Astrocyte (in vitro differentiated cells and primary cell): Measurements from ENCODE around the gene MBLAC1.

Source experiments
- CTCF ChIP-seq: IDR thresholded peaks from 2 replicates; pipeline ENCODE4 v1.5.1; 2011; ENCODE audit warnings: low read depth, mild to moderate bottlenecking, inconsistent platforms, low read length, moderate library complexity; ENCODE audit not compliant: insufficient read depth
- EZH2 ChIP-seq: IDR thresholded peaks from 2 replicates; pipeline ENCODE4 v1.6.1; 2012; ENCODE audit warnings: mild to moderate bottlenecking, low read length, inconsistent platforms; ENCODE audit not compliant: insufficient read depth

- TF ChIP-seq CTCF (no peak), EZH2 (no peak)
These were observed 47.8 kb downstream of the MBLAC1 start for GRCh38 chr7:100174582-100174981.
